GM12873 (cell line): ENCODE measurements around the gene NCOA4.

Experiments
- CTCF ChIP-seq: IDR thresholded peaks from 2 replicates; pipeline ENCODE4 v1.5.1; 2012; ENCODE audit warnings: low read depth, mild to moderate bottlenecking, moderate library complexity, low read length, control low read depth; ENCODE audit not compliant: insufficient read depth; ENCODE audit errors: missing control alignments

Gene NCOA4

GRCh38 chr10:46031648-46032532, 1.5 kb upstream of the NCOA4 start:
- no peak for TF ChIP-seq CTCF

GRCh38 chr10:46029461-46030030, 877 bp downstream of the NCOA4 start:
- no peak for TF ChIP-seq CTCF

- peak; percentile 71 for TF ChIP-seq CTCF
These were observed 1.6 kb downstream of the NCOA4 start for GRCh38 chr10:46028584-46029460.

GRCh38 chr10:46026106-46026505, 4.3 kb downstream of the NCOA4 start:
- TF ChIP-seq CTCF = no peak

- TF ChIP-seq CTCF = no peak
These were observed 5.0 kb downstream of the NCOA4 start for GRCh38 chr10:46025406-46025805.

GRCh38 chr10:46024948-46025347, 5.5 kb downstream of the NCOA4 start:
- TF ChIP-seq CTCF = no peak
